ENCODE measurements around the gene ZNF678. TPM values are rescaled to one million over a fixed set of nuclear protein-coding genes. Genes with fewer than 3 reads are reported as not detected.
"Not testable (repeated sequence)": the region's sequence is repeated elsewhere in the genome, so short reads cannot be mapped to it uniquely, and the experiment has no call there.

ZNF678 gene
- total RNA-seq, 1 donor from 2014 or later: 1.4 TPM

DNA sequence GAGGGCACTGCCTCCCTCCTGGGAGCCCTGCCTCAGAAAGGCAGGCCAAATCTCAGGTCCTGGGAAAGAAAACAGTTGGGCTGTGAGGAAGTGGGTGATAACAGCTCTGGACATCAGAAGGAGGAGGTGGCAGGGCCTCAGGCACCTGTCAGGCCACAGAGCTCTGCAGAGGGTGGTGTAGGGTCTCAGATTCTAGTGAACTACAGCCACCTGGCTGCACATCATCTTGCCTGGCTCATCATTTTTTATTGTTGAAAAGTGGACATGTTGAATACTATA, 15.3 kb upstream of the ZNF678 start:
- intact Hi-C loops (cut with micrococcal nuclease): no loop called here
- DNase-seq: no peak
- no peak for ATAC-seq

DNA sequence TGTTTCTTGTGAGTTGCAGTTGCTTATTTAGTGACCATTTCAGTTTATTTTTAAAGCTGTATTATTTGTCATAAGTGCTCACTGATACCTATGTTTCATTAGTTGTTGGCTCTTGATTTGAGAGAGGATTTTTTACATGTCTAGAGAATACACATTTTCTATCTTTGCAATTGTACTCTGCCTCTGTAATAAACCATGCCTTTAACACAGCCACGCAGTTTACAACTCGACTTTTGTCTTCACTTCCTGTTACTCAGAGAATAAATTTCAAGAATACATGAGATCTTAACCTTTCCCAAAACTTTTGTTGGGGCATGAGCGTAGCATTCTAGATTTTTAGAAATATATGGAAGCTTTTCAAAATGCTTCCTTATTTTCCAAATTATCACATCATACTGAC, 14.9 kb upstream of the ZNF678 start:
- no peak for ATAC-seq
- DNase-seq: no peak
- intact Hi-C loops (cut with micrococcal nuclease): no loop called here

DNA sequence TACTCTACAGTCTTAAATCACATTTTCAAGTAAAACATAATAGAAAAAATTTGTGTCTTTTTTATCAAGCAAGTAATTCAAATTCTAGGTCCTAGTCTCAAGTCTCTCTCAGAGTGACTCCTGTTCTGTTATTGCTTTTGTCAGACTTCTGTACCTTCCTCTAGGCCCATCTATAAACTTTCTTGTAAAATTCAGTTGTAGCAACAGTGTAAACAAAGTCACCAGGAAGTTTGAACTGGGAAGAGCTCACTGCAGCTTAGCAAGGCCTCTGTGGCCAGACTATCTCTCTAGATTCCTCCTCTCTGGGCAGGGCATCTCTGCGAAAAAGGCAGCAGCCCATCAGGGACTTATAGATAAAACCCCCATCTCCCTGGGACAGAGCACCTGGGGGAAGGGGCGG, 13.5 kb upstream of the ZNF678 start:
- intact Hi-C loops (cut with micrococcal nuclease): no loop called here
- ATAC-seq: no peak
- DNase-seq: no peak

DNA sequence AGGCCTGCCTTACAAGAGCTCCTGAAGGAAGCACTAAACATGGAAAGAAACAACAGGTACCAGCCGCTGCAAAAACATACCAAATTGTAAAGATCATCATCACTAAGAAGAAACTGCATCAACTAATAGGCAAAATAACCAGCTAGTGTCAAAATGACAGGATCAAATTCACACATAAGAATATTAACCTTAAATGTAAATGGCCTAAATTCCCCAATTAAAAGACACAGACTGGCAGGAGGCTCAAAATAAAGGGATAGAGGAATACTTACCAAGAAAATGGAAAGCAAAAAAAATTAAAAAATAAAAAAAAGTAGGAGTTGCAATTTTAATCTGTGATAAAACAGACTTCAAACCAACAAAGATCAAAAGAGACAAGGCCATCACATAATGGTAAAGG, 11.5 kb upstream of the ZNF678 start:
- intact Hi-C loops (cut with micrococcal nuclease): not testable (repeated sequence)

DNA sequence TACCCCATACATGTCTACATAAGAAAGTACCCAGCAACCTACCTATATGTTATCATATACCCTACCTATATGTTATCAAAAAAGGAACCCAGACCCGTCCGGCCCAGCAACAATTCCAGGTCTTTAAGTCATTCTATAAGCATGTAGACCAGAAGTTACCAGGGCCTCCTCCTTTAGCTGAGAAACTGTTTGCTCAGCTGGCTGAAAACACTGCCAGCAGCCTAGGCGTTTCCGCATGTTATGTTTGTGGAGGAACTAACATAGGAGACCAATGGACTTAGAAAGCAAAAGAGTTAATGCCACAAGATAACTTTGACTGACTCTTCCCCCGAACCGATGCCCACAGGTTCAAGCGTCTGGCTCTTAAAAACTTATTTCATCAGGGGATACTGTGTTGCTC, 7.1 kb upstream of the ZNF678 start:
- DNase-seq (no peak), ATAC-seq (no peak)
- intact Hi-C loops (cut with micrococcal nuclease): no loop called here

More for the DNA sequence above, 11.5 kb upstream of the ZNF678 start:
- ATAC-seq, DNase-seq: not testable (repeated sequence)

DNA sequence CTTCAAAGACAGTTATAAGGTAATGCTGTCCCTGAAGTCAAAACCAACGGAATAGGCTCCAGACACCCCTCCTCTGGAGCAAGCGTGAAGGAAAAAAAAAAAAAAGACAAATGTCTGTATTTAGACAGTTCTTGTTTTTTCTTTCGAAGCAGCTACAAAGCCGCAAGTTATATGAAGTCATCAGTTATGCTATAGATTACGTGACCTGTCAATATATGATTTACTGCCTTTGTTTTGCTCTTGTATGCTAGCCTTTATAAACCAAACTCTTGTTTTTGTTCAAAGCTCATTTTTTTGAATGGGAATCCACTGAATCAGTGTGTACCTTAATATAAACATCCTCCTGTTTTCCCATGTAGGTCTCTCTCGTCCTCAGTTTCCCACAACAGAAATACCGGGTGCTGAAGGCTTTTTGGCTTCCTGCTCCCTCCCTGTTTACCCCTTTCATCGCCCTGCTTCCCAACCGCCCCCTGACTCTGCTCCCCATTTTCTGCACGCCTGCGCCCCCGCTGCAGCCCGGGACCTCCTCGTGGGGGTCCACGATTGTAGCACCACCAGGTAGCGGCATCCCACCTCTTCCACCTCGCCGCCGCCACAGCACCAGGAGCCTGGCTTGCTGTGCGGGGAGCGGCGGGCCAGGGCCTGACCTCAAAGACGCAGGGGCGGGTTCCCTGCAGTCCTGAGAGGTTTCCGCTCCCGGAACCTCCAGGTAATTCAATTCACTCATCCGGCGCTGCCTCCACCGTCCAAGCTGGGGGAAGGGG, 5.2 kb upstream of the ZNF678 start:
- no peak for ATAC-seq
- intact Hi-C loops (cut with micrococcal nuclease): no loop called here
- no peak for DNase-seq

DNA sequence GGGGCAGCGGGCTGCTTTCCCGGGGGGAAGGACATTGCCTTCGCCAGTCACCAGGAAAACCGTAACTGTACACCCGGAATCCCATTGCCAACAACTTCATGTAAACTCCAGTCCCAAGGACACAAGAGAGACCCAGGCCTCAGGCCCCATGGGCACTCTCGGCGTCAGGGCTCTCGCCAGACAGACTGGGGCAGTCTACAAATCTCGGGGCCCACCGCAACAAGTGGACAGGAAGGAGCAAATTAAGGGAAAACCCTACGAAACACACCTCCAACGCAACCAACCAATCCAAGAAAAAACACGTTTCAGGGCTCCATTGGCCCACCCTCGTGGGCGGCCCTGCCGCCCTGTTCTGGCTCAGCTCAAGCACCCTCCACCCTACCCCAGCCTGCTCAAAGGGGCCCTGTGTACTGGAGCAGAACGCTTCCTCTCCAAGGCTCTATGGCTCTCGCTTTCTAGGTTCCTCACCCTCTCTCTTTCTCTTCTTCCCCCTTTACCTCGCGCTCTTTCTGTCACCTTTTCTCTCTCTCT, 4.6 kb upstream of the ZNF678 start:
- ATAC-seq: no peak
- DNase-seq: no peak
- intact Hi-C loops (cut with micrococcal nuclease): no loop called here

DNA sequence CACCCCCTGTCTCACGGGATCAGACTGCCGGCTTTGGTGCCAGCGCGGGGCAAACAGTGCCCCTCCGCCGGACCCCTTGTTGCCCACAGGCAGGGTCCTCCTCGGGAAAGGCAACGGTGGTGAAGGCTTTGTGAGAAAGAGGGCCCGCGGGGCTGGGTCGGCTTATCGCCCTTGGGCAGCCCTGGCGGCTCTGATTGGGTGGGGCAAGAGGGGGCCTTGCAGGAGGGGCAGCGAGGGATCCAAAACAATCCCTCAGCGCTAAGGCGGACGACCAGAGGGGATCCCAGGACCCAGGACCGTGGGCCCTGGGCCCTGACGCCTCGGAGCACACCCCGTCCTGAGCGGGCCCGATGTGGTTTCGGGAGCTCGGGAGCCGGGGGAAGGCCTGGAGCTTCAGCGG, 3.9 kb upstream of the ZNF678 start:
- no peak for DNase-seq
- intact Hi-C loops (cut with micrococcal nuclease): no loop called here
- no peak for ATAC-seq

DNA sequence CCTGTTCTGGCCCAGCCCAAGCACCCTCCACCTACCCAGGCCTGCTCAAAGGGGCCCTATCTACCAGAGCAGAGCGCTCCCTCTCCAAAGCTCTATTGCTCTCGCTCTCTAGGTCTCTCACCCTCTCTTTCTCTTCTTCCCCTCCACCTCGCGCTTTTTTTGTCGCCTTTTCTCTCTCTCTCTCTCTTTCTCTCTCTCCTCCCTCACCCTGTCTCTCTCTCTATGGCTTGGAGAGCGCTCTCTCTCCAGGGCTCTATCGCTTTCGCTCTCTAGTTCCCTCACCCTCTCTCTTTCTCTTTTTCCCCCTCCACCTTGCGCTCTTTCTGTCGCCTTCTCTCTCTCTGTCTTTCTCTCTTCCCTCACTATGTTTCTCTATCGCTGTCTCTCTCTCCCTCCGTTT, 3.4 kb upstream of the ZNF678 start:
- DNase-seq (no peak), ATAC-seq (no peak)
- intact Hi-C loops (cut with micrococcal nuclease): no loop called here

DNA sequence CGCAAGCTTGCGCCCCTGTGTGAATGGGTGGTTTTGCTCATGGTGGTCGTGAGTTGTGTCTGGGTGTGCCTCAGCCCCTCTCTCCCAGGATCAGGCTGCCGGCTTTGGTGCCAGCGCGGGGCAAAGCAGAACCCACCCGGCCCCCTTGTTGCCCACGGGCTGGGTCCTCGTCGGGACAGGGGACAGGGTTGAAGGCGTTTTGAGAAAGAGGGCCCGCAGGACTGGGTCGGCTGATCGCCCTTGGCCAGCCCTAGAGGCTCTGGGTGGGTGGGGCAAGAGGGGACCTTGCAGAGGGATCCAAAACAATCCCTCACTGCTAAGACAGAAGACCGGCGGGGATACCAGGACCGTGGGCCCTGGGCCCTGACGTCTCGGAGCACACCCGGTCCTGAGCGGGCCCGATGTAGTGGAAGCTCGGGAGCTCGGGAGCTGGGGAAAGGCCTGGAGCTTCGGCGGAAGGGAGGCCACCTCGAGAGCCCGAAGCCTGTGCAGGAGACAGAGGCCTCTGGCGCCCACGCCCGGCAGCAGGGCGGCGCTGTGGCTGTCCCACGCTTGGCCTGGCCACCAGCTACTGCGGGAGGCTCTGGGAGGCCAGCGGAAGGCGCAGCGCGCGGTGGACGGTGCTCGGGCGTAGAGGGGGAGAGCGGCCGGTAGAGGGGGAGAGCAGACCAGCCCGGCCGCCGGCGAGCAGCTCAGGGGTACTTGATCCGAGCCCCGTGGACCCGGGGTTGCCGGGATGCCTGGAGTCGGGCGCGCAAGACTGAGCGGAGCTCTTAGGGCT, 2.8 kb upstream of the ZNF678 start:
- peak; percentile 39 for DNase-seq
- no peak for ATAC-seq
- intact Hi-C loops (cut with micrococcal nuclease): no loop called here

DNA sequence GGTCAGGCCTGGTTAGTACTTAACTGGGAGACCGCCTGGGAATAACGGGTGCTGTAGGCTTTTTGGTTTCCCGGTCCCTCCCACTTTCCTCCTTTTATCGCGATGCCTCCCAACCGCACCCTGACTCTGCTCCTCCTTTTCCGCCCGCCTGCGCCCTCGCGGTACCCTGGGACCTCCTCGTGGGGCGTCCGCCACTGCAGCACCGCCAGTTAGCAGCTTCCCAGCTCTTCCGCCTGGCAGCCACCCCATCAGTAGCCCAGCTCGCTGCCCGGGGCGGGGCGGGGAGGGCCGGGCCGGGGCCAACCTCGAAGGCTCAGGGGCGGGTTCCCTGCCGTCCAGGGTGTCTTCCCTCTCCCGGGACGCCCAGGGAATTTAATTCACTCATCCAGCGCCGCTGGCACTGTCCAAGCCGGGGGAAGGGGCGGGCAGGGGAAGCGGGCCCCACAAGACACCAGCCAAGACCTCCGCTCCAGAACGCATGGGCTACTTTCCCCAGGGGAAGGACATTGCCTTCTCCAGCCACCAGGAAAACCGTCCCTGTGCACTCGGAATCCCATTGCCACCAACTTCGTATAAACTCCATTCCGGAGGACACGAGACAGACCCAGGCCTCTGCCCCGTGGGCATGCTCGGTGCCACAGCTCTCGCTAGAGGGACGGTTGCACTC, 2.0 kb upstream of the ZNF678 start:
- intact Hi-C loops (cut with micrococcal nuclease): no loop called here
- DNase-seq (no peak), ATAC-seq (no peak)

DNA sequence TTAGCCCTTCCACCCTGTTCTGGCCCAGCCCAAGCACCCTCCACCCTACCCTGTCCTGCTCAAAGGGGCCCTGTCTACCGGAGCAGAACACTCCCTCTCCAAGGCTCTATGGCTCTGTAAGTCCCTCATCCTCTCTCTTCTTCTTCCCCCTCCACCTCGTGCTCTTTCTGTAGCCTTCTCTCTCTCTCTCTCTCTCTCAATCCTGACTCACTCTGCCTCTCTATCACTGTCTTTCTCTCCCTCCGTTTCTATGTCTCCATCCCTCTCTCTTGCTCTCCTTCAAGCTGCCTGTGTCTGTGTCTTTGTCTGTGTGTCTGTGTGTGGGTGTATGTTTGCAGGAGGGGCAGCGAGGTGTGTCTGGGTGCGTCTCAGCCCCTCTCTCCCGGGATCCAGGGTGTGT, 1.3 kb upstream of the ZNF678 start:
- intact Hi-C loops (cut with micrococcal nuclease): no loop called here
- no peak for DNase-seq
- no peak for ATAC-seq

DNA sequence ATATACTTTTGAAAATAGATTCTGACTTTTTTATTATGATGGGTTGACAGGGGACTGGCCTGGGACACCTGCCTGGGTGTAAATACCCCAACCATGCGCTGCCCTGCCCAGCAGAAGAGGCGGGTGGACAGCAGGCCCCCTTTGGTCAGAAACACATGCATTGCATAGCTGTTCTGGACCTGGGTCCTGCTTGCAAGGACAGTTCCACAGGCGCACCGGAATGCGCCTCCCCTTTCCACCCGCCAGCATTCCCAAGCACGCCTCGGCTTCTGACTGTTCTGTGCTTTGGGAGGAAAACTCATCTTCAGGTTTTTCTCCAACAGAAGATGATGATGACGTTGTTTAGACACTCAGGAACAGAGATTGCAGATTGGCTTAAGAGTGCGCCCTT, 428 bp upstream of the ZNF678 start:
- intact Hi-C loops (cut with micrococcal nuclease): no loop called here
- no peak for DNase-seq
- no peak for ATAC-seq

DNA sequence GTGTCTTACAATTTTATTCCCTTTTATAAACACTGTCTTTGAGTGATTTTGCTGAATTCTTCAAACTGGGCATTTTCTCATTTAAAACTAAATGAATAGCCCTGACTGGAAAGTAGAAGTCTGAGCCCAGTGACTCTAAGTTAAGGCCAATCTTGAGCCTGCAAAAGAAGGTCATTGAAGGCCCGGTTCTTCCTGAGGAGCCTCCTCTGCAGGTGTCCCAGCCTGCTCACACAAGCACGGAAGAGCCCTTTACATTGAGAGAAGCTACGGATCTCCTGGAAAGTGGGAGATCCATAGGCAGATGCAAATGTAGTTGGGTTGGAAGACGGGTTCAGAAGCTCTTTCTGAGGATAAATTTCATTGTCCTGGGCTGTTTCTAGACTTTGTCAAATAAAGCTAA, 3.9 kb downstream of the ZNF678 start:
- intact Hi-C loops (cut with micrococcal nuclease): no loop called here
- no peak for ATAC-seq

DNA sequence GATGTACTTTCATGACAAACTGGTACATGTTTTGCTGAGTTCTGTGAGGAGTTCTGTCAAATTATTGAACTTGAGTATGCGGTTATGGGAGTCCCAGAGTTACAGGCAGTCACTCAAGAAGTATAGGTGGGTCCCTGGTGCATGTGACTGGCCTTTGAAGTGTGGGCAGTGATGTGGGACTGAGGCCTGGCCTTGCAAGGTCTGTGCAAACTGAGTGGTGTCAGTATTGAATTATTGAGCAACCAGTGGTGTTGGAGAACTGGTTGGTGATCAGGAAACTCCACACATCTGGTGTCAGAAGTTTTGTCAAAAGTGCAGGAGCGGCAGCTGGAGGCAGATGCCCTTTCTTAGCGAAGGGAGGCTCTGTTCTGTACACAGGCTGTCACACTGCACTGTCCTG, 5.2 kb downstream of the ZNF678 start:
- intact Hi-C loops (cut with micrococcal nuclease): no loop called here
- ATAC-seq (no peak), DNase-seq (no peak)

More for the DNA sequence above, 3.9 kb downstream of the ZNF678 start:
- no peak for DNase-seq

DNA sequence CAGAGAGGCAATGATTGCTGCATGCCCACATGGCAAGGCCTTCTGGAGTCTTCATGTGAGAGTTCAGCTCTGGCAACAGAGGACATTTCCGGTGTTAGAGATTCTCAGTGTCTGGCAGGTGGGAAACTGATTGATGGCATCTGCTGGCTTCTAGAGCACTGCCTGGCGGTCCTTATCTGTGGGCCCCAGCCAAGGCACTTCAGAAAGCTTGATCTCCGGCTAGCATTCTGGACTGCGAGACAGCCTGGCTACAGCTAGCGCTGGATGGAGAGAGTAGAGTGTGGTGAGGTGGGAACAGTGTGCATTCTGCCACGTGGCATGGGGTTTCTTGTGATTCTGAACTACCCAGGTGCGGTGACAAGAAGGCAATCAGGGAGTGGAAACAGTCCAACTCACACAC, 9.4 kb downstream of the ZNF678 start:
- intact Hi-C loops (cut with micrococcal nuclease): no loop called here
- DNase-seq: peak; percentile 67
- peak; percentile 96 for ATAC-seq

DNA sequence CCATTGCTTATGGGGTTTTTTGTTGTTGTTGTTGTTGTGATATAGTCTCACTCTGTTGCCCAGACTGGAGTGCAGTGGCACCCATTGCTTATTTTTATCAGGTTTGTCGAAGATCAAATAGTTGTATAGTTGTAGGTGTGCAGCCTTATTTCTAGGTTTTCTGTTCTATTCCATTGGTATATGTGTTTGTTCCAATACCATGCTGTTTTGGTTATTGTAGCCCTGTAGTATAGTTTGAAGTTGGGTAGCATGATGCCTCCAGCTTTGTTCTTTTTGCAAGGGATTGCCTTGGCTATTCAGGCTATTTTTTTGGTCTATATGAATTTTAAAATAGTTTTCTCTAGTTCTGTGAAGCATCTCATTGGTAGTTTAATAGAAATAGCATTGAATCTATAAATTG, 11.6 kb downstream of the ZNF678 start:
- ATAC-seq (no peak), DNase-seq (no peak)
- intact Hi-C loops (cut with micrococcal nuclease): no loop called here

DNA sequence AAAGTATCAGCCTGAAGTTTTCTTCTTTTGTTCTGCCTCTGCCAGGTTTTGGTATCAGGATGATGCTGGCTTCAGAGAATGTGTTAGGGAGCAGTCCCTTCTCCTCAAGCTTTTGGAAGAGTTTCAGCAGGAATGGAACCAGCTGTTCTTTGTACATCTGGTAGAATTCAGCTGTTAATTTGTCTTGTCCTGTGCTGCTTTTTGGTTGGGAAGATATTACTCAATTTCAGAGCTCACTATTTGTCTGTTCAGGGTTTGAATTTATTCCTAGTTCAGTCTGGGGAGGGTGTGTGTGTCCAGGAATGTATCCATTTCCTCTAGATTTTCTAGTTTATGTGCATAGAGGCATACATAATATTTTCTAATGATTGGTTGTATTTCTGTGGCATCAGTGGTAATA, 12.8 kb downstream of the ZNF678 start:
- DNase-seq: no peak
- intact Hi-C loops (cut with micrococcal nuclease): no loop called here
- peak; percentile 70 for ATAC-seq

DNA sequence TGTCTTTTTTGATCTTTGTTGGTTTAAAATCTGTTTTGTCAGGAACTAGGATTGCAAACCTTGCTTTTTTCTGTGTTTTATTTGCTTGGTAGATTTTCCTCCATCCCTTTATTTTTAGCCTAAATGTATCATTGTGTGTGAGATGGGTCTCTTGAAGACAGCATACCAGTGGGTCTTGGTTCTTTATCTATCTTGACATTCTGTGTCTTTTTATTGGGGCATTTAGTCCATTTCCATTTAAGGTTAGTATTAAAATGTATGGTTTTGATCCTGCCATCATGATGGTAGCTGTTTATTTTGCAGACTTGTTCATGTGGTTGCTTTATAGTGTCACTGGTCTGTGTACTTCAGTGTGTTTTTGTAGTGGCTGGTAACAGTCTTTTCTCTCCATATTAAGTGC, 14.1 kb downstream of the ZNF678 start:
- no peak for DNase-seq
- intact Hi-C loops (cut with micrococcal nuclease): no loop called here
- no peak for ATAC-seq

DNA sequence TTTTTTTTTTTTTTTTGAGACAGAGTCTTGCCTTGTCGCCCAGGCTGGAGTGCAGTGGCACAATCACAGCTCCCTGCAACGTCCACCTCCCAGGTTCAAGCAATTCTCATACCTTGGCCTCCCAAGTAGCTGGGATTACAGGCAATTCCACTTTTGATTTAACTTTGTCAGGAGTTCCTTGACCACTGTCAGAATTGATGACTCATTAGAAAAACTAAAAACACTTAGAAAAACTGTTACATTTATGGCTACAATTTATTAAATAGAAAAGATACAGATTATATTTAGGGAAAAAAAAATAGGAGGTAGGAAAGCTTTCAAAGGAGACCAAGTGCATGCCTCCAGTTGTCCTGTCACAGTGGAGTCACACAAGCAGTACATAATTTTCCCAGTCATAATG, 20.0 kb downstream of the ZNF678 start:
- no peak for ATAC-seq

More for the DNA sequence above, 20.0 kb downstream of the ZNF678 start:
- intact Hi-C loops (cut with micrococcal nuclease): no loop called here
- no peak for DNase-seq
